K562 (cell line): ENCODE results near the gene LCNL1. TPM values are rescaled to one million over a fixed set of nuclear protein-coding genes. Genes with fewer than 3 reads are reported as not detected.

ENCODE experiments used
- BCOR ChIP-seq: fragments of 450-650 bp; IDR thresholded peaks from 2 replicates; pipeline ENCODE4 v1.6.1; 2016
- CREM ChIP-seq: IDR thresholded peaks from 2 replicates; pipeline ENCODE4 v1.6.1; 2014; ENCODE audit warnings: antibody characterized with exemption, low read depth
- ELF4 ChIP-seq: fragments of 450-650 bp; formaldehyde crosslinking; IDR thresholded peaks from 2 replicates; pipeline ENCODE4 v1.4.0; 2022; ENCODE audit warnings: missing genetic modification characterization
- FOXK1 ChIP-seq: sonication (generic); formaldehyde crosslinking; IDR thresholded peaks from 2 replicates; pipeline ENCODE4 v1.8.0; 2022; ENCODE audit warnings: missing genetic modification reagents, mild to moderate bottlenecking, borderline replicate concordance
- HDAC6 ChIP-seq: IDR thresholded peaks from 2 replicates; pipeline ENCODE4 v1.6.1; 2012; ENCODE audit warnings: low read depth, mild to moderate bottlenecking, control low read depth, inconsistent platforms, low read length, moderate library complexity
- MAZ ChIP-seq, 2 experiments: fragments of 450-650 bp in 1 of 2; sonication (generic) in 1 of 2; formaldehyde crosslinking; IDR thresholded peaks in 1 of 2; conservative IDR thresholded peaks in 1 of 2; 2 replicates each; pipeline versions ENCODE4 v1.4.0 to v1.5.0; 2020; ENCODE audit warnings: mild to moderate bottlenecking in 1 of 2, missing genetic modification reagents in 1 of 2
- MEIS2 ChIP-seq: fragments of 450-650 bp; IDR thresholded peaks from 2 replicates; pipeline ENCODE4 v1.6.1; 2014; ENCODE audit warnings: mild to moderate bottlenecking; ENCODE audit not compliant: partially characterized antibody
- NONO ChIP-seq, 2 experiments: fragments of 200-400 bp in 1 of 2; fragments of 450-650 bp in 1 of 2; formaldehyde crosslinking in 1 of 2; IDR thresholded peaks; 2 replicates each; pipeline ENCODE4 v1.6.1; 2017; ENCODE audit warnings: low read depth in 2 of 2, mild to moderate bottlenecking in 2 of 2, moderate library complexity in 2 of 2, low read length in 1 of 2
- NRF1 ChIP-seq, 2 experiments: fragments of 450-650 bp; IDR thresholded peaks in 1 of 2; conservative IDR thresholded peaks in 1 of 2; 2 replicates each; pipeline ENCODE4 v1.6.1; 2014; ENCODE audit warnings: mild to moderate bottlenecking in 2 of 2
- PHB2 ChIP-seq: fragments of 450-650 bp; IDR thresholded peaks from 2 replicates; pipeline ENCODE4 v1.6.1; 2017; ENCODE audit warnings: low read depth
- POLR2B ChIP-seq: fragments of 450-650 bp; IDR thresholded peaks from 2 replicates; pipeline ENCODE4 v1.6.1; 2018; ENCODE audit warnings: low read depth; ENCODE audit not compliant: partially characterized antibody
- RB1 ChIP-seq: fragments of 450-650 bp; IDR thresholded peaks from 2 replicates; pipeline ENCODE4 v1.6.1; 2017; ENCODE audit warnings: low read depth, mild to moderate bottlenecking
- ZEB2 ChIP-seq: fragments of 450-650 bp; IDR thresholded peaks from 2 replicates; pipeline ENCODE4 v1.6.1; 2016
- polyA plus RNA-seq, 8 experiments: library from polyadenylated mRNA; depleted of rRNA in 4 of 8; stranded (reverse) in 5 of 8; unstranded in 3 of 8; fragments of >200 nt; fragmentation: Nextera tagmentation in 2 of 8; fragmentation: Illumina TruSeq in 1 of 8; extraction: Ambion mirVana in 2 of 8; extraction: Trizol in 1 of 8; gene quantifications; 2 replicates each; pipeline versions ENCODE4 v1.2.1 to v1.2.3, GENCODE V29; 2011 to 2014; ENCODE audit warnings: inconsistent platforms in 1 of 8, missing spikeins in 1 of 8
- total RNA-seq, 7 experiments: library from RNA; depleted of rRNA in 6 of 7; stranded (reverse); fragments of >200 nt in 6 of 7; fragmentation: Illumina TruSeq in 2 of 7; extraction: Trizol in 2 of 7; gene quantifications; 2 replicates each; pipeline versions ENCODE4 v1.2.1 to v1.2.3, GENCODE V29; 2011 to 2021; ENCODE audit warnings: low replicate concordance in 1 of 7
- TF ChIP-seq, protein P1 (sequence below), 3 experiments: IDR thresholded peaks in 2 of 3; conservative IDR thresholded peaks in 1 of 3; 2 replicates each; pipeline ENCODE4 v1.5.1; 2011 to 2012; ENCODE audit warnings: low read length in 3 of 3, mild to moderate bottlenecking in 3 of 3, control low read depth in 2 of 3, improper control_type of control experiment in 1 of 3, inconsistent platforms in 1 of 3, low read depth in 1 of 3, mixed read lengths in 1 of 3, moderate library complexity in 1 of 3; ENCODE audit not compliant: insufficient read depth in 2 of 3
- TF ChIP-seq, protein P2 (sequence below): fragments of 450-650 bp; IDR thresholded peaks from 2 replicates; pipeline ENCODE4 v1.6.1; 2017; ENCODE audit warnings: antibody characterized with exemption, mild to moderate bottlenecking
- TF ChIP-seq, protein P3 (sequence below), 2 experiments: fragments of 450-650 bp; conservative IDR thresholded peaks; 2 replicates each; pipeline ENCODE4 v1.6.1; 2017; ENCODE audit warnings: mild to moderate bottlenecking in 2 of 2, moderate library complexity in 2 of 2
- TF ChIP-seq, protein P4 (sequence below), 2 experiments: fragments of 200-800 bp in 1 of 2; sonication (Bioruptor generic) in 1 of 2; sonication (generic) in 1 of 2; formaldehyde crosslinking in 1 of 2; IDR thresholded peaks in 1 of 2; conservative IDR thresholded peaks in 1 of 2; 2 replicates each; pipeline versions ENCODE4 v1.5.0 to v1.6.1; 2016 to 2020; ENCODE audit warnings: missing compliant biosample characterization in 1 of 2, missing genetic modification characterization in 1 of 2, missing genetic modification reagents in 1 of 2

The LCNL1 gene
- total and polyA plus RNA-seq, 9 of the 15 experiments (the other 6 are each of a cell fraction or from before 2014, with no cell fraction given) = 0.04 to 0.16 (median 0.04) TPM; not detected in 4

DNA sequence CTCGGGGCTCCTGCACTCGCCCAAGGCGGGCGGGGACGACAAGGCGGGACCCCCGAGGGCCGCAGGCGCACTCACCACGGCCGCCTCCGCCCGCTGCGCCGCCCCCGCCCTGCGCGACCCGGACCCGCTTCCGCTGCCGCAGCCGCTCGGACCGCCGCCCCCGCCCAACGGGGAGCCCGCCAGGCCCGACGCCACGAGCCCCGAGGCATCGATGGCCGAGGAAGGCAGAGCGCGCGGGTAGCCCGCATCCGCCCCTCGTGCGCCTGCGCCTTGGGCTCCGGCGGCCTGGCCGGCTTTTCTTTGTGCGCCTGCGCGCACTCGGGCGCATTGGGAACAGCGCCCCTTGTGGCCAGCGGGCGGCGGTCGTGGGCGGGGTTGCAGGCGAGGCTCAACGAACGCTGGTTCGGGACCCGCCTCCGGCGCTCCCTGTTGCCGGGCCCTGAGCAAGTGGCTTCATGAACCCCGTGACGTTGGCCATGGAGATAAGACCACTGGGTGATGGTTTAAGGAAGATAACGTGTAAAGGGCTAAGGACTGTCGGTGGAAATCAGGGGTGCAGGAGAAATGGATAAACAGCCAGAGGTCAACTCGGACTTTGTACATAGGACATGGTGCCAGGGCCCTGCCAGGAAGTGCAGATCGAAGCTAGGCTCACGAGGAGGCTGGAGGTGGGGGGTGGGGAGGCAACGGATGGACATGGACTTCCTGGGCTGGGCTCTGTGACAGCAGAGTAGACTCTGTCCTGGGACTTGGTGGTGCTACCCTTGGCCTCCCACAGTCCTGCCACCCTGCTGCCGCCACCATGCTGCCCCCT lies 38.1 kb upstream of the LCNL1 start, which contains the start of the genes C8G and FBXW5 (continued):
- TF ChIP-seq, protein P1, sequence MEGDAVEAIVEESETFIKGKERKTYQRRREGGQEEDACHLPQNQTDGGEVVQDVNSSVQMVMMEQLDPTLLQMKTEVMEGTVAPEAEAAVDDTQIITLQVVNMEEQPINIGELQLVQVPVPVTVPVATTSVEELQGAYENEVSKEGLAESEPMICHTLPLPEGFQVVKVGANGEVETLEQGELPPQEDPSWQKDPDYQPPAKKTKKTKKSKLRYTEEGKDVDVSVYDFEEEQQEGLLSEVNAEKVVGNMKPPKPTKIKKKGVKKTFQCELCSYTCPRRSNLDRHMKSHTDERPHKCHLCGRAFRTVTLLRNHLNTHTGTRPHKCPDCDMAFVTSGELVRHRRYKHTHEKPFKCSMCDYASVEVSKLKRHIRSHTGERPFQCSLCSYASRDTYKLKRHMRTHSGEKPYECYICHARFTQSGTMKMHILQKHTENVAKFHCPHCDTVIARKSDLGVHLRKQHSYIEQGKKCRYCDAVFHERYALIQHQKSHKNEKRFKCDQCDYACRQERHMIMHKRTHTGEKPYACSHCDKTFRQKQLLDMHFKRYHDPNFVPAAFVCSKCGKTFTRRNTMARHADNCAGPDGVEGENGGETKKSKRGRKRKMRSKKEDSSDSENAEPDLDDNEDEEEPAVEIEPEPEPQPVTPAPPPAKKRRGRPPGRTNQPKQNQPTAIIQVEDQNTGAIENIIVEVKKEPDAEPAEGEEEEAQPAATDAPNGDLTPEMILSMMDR (IDR thresholded peaks at IDR 0.05 in 2 of 3, conservative IDR thresholded peaks at IDR 0.05 in 1 of 3; ENCODE audit: insufficient read depth in 2 of 3, low read depth in 1 of 3, low read length in 3 of 3) = peak; percentile 93 to 98 (median 94)
- peak; percentile 91 for TF ChIP-seq CREM
- peak; percentile 96 to 97 for TF ChIP-seq NRF1 (conservative IDR thresholded peaks at IDR 0.05 in 1 of 2, IDR thresholded peaks at IDR 0.05 in 1 of 2)
- TF ChIP-seq, protein P2, sequence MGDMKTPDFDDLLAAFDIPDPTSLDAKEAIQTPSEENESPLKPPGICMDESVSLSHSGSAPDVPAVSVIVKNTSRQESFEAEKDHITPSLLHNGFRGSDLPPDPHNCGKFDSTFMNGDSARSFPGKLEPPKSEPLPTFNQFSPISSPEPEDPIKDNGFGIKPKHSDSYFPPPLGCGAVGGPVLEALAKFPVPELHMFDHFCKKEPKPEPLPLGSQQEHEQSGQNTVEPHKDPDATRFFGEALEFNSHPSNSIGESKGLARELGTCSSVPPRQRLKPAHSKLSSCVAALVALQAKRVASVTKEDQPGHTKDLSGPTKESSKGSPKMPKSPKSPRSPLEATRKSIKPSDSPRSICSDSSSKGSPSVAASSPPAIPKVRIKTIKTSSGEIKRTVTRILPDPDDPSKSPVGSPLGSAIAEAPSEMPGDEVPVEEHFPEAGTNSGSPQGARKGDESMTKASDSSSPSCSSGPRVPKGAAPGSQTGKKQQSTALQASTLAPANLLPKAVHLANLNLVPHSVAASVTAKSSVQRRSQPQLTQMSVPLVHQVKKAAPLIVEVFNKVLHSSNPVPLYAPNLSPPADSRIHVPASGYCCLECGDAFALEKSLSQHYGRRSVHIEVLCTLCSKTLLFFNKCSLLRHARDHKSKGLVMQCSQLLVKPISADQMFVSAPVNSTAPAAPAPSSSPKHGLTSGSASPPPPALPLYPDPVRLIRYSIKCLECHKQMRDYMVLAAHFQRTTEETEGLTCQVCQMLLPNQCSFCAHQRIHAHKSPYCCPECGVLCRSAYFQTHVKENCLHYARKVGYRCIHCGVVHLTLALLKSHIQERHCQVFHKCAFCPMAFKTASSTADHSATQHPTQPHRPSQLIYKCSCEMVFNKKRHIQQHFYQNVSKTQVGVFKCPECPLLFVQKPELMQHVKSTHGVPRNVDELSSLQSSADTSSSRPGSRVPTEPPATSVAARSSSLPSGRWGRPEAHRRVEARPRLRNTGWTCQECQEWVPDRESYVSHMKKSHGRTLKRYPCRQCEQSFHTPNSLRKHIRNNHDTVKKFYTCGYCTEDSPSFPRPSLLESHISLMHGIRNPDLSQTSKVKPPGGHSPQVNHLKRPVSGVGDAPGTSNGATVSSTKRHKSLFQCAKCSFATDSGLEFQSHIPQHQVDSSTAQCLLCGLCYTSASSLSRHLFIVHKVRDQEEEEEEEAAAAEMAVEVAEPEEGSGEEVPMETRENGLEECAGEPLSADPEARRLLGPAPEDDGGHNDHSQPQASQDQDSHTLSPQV = peak; percentile 51
- peak; percentile 95 for TF ChIP-seq RB1
- TF ChIP-seq, protein P3, sequence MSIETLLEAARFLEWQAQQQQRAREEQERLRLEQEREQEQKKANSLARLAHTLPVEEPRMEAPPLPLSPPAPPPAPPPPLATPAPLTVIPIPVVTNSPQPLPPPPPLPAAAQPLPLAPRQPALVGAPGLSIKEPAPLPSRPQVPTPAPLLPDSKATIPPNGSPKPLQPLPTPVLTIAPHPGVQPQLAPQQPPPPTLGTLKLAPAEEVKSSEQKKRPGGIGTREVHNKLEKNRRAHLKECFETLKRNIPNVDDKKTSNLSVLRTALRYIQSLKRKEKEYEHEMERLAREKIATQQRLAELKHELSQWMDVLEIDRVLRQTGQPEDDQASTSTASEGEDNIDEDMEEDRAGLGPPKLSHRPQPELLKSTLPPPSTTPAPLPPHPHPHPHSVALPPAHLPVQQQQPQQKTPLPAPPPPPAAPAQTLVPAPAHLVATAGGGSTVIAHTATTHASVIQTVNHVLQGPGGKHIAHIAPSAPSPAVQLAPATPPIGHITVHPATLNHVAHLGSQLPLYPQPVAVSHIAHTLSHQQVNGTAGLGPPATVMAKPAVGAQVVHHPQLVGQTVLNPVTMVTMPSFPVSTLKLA (conservative IDR thresholded peaks at IDR 0.05) = peak; percentile 66 to 76
- peak in 1 of 2 experiments; percentile 89; a peak in 1 of 4 replicates for TF ChIP-seq NONO (IDR thresholded peaks at IDR 0.05; ENCODE audit: low read depth in 2 of 2, low read length in 1 of 2)
- TF ChIP-seq FOXK1 (CRISPR knock-in tag) = 0 out of 2 replicates have a peak, but pooled peaks have one; percentile 41
- no peak for TF ChIP-seq ZEB2
- peak; percentile 31 for TF ChIP-seq POLR2B
- TF ChIP-seq MAZ (CRISPR knock-in tag; conservative IDR thresholded peaks at IDR 0.05 in 1 of 2, IDR thresholded peaks at IDR 0.05 in 1 of 2) = peak; percentile 96 to 99
- no peak for TF ChIP-seq HDAC6
- TF ChIP-seq, protein P4, sequence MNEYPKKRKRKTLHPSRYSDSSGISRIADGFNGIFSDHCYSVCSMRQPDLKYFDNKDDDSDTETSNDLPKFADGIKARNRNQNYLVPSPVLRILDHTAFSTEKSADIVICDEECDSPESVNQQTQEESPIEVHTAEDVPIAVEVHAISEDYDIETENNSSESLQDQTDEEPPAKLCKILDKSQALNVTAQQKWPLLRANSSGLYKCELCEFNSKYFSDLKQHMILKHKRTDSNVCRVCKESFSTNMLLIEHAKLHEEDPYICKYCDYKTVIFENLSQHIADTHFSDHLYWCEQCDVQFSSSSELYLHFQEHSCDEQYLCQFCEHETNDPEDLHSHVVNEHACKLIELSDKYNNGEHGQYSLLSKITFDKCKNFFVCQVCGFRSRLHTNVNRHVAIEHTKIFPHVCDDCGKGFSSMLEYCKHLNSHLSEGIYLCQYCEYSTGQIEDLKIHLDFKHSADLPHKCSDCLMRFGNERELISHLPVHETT (CRISPR knock-in tag; conservative IDR thresholded peaks at IDR 0.05 in 1 of 2, IDR thresholded peaks at IDR 0.05 in 1 of 2) = peak in 1 of 2 experiments; percentile 98; a peak in 2 of 4 replicates
- TF ChIP-seq MEIS2 = peak; percentile 90
- peak; percentile 74; the same call in 1 of the 2 replicates for TF ChIP-seq ELF4 (CRISPR knock-in tag)
- TF ChIP-seq PHB2 = no peak
- peak; percentile 81 for TF ChIP-seq BCOR
